Neural progenitor cell (in vitro differentiated cells): Measurements from ENCODE around the gene RHBG. TPM values are rescaled to one million over a fixed set of nuclear protein-coding genes. Genes with fewer than 3 reads are reported as not detected.

Experiments
- DNase-seq: peaks from one replicate; pipeline ENCODE4 v3.0.0-alpha.2; 2016; ENCODE audit warnings: low spot score
- H2AFZ ChIP-seq: fragments of 200-600 bp; sonication (generic); replicated peaks from 2 replicates; pipeline ENCODE4 v1.6.1; 2016; ENCODE audit warnings: antibody characterized with exemption
- H3F3A ChIP-seq: fragments of 200-600 bp; sonication (generic); 2 replicates; pipeline ENCODE4 v1.6.1; 2016; ENCODE audit warnings: antibody characterized with exemption, low read depth
- H3K27ac ChIP-seq: fragments of 200-600 bp; sonication (generic); 2 replicates; pipeline ENCODE4 v1.5.1; 2016; ENCODE audit warnings: mild to moderate bottlenecking
- H3K27me3 ChIP-seq: fragments of 200-600 bp; sonication (generic); 2 replicates; pipeline ENCODE4 v1.6.1; 2016; ENCODE audit warnings: mild to moderate bottlenecking, moderate library complexity
- H3K36me3 ChIP-seq: fragments of 200-600 bp; sonication (generic); 2 replicates; pipeline ENCODE4 v1.5.1; 2016
- H3K4me1 ChIP-seq: fragments of 200-600 bp; sonication (generic); 2 replicates; pipeline ENCODE4 v1.6.1; 2016; ENCODE audit warnings: mixed run types
- H3K4me2 ChIP-seq: fragments of 200-600 bp; sonication (generic); 2 replicates; pipeline ENCODE4 v1.6.1; 2016
- H3K4me3 ChIP-seq: fragments of 200-600 bp; sonication (generic); 2 replicates; pipeline ENCODE4 v1.5.1; 2016
- H3K79me2 ChIP-seq: fragments of 200-600 bp; sonication (generic); 2 replicates; pipeline ENCODE4 v1.6.1; 2016; ENCODE audit warnings: low read depth
- H3K9ac ChIP-seq: fragments of 200-600 bp; sonication (generic); 2 replicates; pipeline ENCODE4 v1.6.1; 2016
- H3K9me3 ChIP-seq: fragments of 200-600 bp; sonication (generic); 2 replicates; pipeline ENCODE4 v1.5.1; 2016; ENCODE audit warnings: low read depth
- H4K20me1 ChIP-seq: fragments of 200-600 bp; sonication (generic); 2 replicates; pipeline ENCODE4 v1.6.1; 2016; ENCODE audit warnings: low read depth
- H3K27ac Mint-ChIP-seq: 3 replicates; pipeline ENCODE4 v1.8.0; 2021; ENCODE audit warnings: mixed read lengths
- H3K27me3 Mint-ChIP-seq: 2 replicates; pipeline ENCODE4 v1.8.0; 2022; ENCODE audit warnings: low read depth, mild to moderate bottlenecking, inconsistent platforms, moderate library complexity, mixed read lengths; ENCODE audit not compliant: insufficient read depth
- H3K36me3 Mint-ChIP-seq: 3 replicates; pipeline ENCODE4 v1.8.0; 2021; ENCODE audit warnings: mixed read lengths
- H3K4me1 Mint-ChIP-seq: 3 replicates; pipeline ENCODE4 v1.8.0; 2021; ENCODE audit warnings: mixed read lengths
- H3K4me3 Mint-ChIP-seq: 3 replicates; pipeline ENCODE4 v1.8.0; 2021; ENCODE audit warnings: mild to moderate bottlenecking, moderate library complexity, mixed read lengths
- H3K9me3 Mint-ChIP-seq: 3 replicates; pipeline ENCODE4 v1.8.0; 2020; ENCODE audit warnings: mixed read lengths
- CTCF ChIP-seq: fragments of 200-600 bp; sonication (generic); IDR thresholded peaks from 2 replicates; pipeline ENCODE4 v1.5.1; 2017; ENCODE audit warnings: antibody characterized with exemption, mild to moderate bottlenecking
- EZH2 ChIP-seq: fragments of 200-600 bp; sonication (generic); IDR thresholded peaks from 2 replicates; pipeline ENCODE4 v1.6.1; 2017; ENCODE audit warnings: antibody characterized with exemption, mild to moderate bottlenecking, moderate library complexity
- EZH2phosphoT487 ChIP-seq: fragments of 200-600 bp; sonication (generic); IDR thresholded peaks from 2 replicates; pipeline ENCODE4 v1.6.1; 2017; ENCODE audit warnings: antibody characterized with exemption
- total RNA-seq: library from RNA; depleted of rRNA; stranded (reverse); fragments of >200 nt; gene quantifications from 2 replicates; pipeline ENCODE4 v1.2.3, GENCODE V29; 2015; ENCODE audit warnings: low replicate concordance

The RHBG gene
- total RNA-seq, 1 donor from 2014 or later: not detected

GRCh38 chr1:156356875-156357534 is 12.0 kb upstream of the RHBG start:
- Histone ChIP-seq H3K9me3 (no peaks in the 10 kb centered on the region), H3K27me3 (peaks cover 47% of the 10 kb centered on the region), H3K9ac (no peak overlapping the region), H3K36me3 (no peaks in the 10 kb centered on the region), H3K27ac (no peak overlapping the region), H3K79me2 (no peaks in the 10 kb centered on the region), H4K20me1 (no peaks in the 10 kb centered on the region), H3F3A (peaks cover 4% of the 10 kb centered on the region), H3K4me3 (no peak overlapping the region), H2AFZ (no peak overlapping the region), H3K4me2 (peak overlapping the region; percentile 1), H3K4me1 (peaks cover 4% of the 10 kb centered on the region)
- peak; percentile 84 for DNase-seq
- Mint-ChIP-seq H3K36me3 (no peaks in the 10 kb centered on the region), H3K27me3 (peaks cover 41% of the 10 kb centered on the region), H3K9me3 (no peaks in the 10 kb centered on the region), H3K27ac (no peak overlapping the region), H3K4me3 (peak overlapping the region; percentile 24), H3K4me1 (peaks cover 14% of the 10 kb centered on the region)
- TF ChIP-seq EZH2phosphoT487 (no peak), EZH2 (no peak), CTCF (peak; percentile 91)

DNA sequence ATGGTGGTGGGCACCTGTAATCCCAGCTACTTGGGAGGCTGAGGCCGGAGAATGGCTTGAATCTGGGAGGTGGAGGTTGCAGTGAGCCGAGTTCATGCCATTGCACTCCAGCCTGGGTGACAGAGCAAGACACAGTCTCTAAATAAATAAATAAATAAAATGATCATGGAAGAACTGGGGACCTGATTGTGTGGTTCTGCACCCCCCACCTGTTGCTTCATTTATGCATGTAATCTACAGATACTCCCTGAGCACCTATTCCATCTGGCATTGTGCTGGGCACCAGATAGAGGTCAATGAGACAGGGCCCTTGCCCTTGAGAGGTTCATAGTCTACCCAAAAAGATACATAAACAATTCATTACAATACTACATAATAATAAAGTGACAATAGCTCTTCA is 11.0 kb upstream of the RHBG start:
- Histone ChIP-seq H3K27me3 (peaks cover 47% of the 10 kb centered on the region), H3K4me2 (no peak overlapping the region), H2AFZ (no peak overlapping the region), H3F3A (peaks cover 4% of the 10 kb centered on the region), H3K79me2 (no peaks in the 10 kb centered on the region), H3K4me1 (peaks cover 4% of the 10 kb centered on the region), H3K9me3 (no peaks in the 10 kb centered on the region), H4K20me1 (no peaks in the 10 kb centered on the region), H3K4me3 (no peak overlapping the region), H3K9ac (no peak overlapping the region), H3K27ac (no peak overlapping the region), H3K36me3 (no peaks in the 10 kb centered on the region)
- Mint-ChIP-seq H3K27ac (no peak overlapping the region), H3K4me3 (no peak overlapping the region), H3K4me1 (peaks cover 14% of the 10 kb centered on the region), H3K27me3 (peaks cover 41% of the 10 kb centered on the region), H3K9me3 (no peaks in the 10 kb centered on the region), H3K36me3 (no peaks in the 10 kb centered on the region)
- TF ChIP-seq CTCF (no peak), EZH2phosphoT487 (no peak), EZH2 (no peak)
- DNase-seq: no peak

- H3K79me2 ChIP-seq: no peaks in the 10 kb centered on the region
- no peak overlapping the region for H3K4me2 ChIP-seq
- Mint-ChIP-seq H3K4me1 (peaks cover 14% of the 10 kb centered on the region), H3K4me3 (peak overlapping the region; percentile 2), H3K9me3 (no peaks in the 10 kb centered on the region), H3K27ac (no peak overlapping the region), H3K36me3 (no peaks in the 10 kb centered on the region), H3K27me3 (peaks cover 43% of the 10 kb centered on the region)
- H3K27ac ChIP-seq: no peak overlapping the region
- no peak overlapping the region for H2AFZ ChIP-seq
- no peak overlapping the region for H3K4me3 ChIP-seq
- no peaks in the 10 kb centered on the region for H3K36me3 ChIP-seq
- TF ChIP-seq CTCF (no peak), EZH2phosphoT487 (no peak), EZH2 (no peak)
- H4K20me1 ChIP-seq: no peaks in the 10 kb centered on the region
- peaks cover 4% of the 10 kb centered on the region for H3F3A ChIP-seq
- DNase-seq: peak; percentile 17
- peaks cover 47% of the 10 kb centered on the region for H3K27me3 ChIP-seq
- peaks cover 4% of the 10 kb centered on the region for H3K4me1 ChIP-seq
- H3K9ac ChIP-seq: no peak overlapping the region
- no peaks in the 10 kb centered on the region for H3K9me3 ChIP-seq
These were observed 10.4 kb upstream of the RHBG start for GRCh38 chr1:156358641-156359040.
